EL (cell line): ENCODE measurements around the gene RRP1B.

Experiments
- DNase-seq: peaks from one replicate; pipeline ENCODE4 v3.0.0-alpha.2; 2016

Gene RRP1B

GRCh38 chr21:43727519-43728153 lies 68.3 kb downstream of the RRP1B start:
- peak; percentile 56 for DNase-seq

- no peak for DNase-seq
Observed at GRCh38 chr21:43728154-43728466, 68.8 kb downstream of the RRP1B start.

GRCh38 chr21:43728467-43729390 lies 69.4 kb downstream of the RRP1B start:
- peak; percentile 99 for DNase-seq

- no peak for DNase-seq
Observed at GRCh38 chr21:43731476-43731875, 72.1 kb downstream of the RRP1B start.

GRCh38 chr21:43731891-43732711 lies 72.7 kb downstream of the RRP1B start:
- DNase-seq: no peak

- DNase-seq: no peak
Observed at GRCh38 chr21:43733060-43733459, 73.7 kb downstream of the RRP1B start.

GRCh38 chr21:43733529-43734071 lies 74.2 kb downstream of the RRP1B start:
- peak; percentile 31 for DNase-seq

GRCh38 chr21:43734131-43734927 lies 75.0 kb downstream of the RRP1B start:
- no peak for DNase-seq

- no peak for DNase-seq
Observed at GRCh38 chr21:43734928-43735229, 75.5 kb downstream of the RRP1B start.

GRCh38 chr21:43735236-43736091 lies 76.1 kb downstream of the RRP1B start:
- DNase-seq: no peak

- no peak for DNase-seq
Observed at GRCh38 chr21:43736224-43736883, 77.0 kb downstream of the RRP1B start.

- DNase-seq: no peak
Observed at GRCh38 chr21:43737158-43737950, 78.0 kb downstream of the RRP1B start.

- no peak for DNase-seq
Observed at GRCh38 chr21:43739621-43740435, 80.5 kb downstream of the RRP1B start.

GRCh38 chr21:43740497-43741156 lies 81.3 kb downstream of the RRP1B start:
- no peak for DNase-seq

- no peak for DNase-seq
Observed at GRCh38 chr21:43741423-43742096, 82.2 kb downstream of the RRP1B start.

GRCh38 chr21:43743947-43744346 lies 84.6 kb downstream of the RRP1B start:
- DNase-seq: no peak

GRCh38 chr21:43744725-43745124 lies 85.4 kb downstream of the RRP1B start:
- no peak for DNase-seq
